ENCODE measurements around the gene ZFYVE28.

GRCh38 chr4:2277956-2278355 is 140.5 kb downstream of the ZFYVE28 start:
- no peak for TF ChIP-seq CTCF (IDR thresholded peaks at IDR 0.05)
- TF ChIP-seq EZH2 (IDR thresholded peaks at IDR 0.05; ENCODE audit: borderline replicate concordance, insufficient read depth, low read depth, low read length, poor library complexity, severe bottlenecking) = no peak

All from B cell (primary cell).